OCI-LY1 (cell line): ENCODE measurements around the gene TTC36.

ENCODE experiments used
- H2AFZ ChIP-seq: fragments of 200-600 bp; sonication (generic), shearing (Covaris generic); 2 replicates; pipeline ENCODE4 v1.6.0; 2014; ENCODE audit warnings: antibody characterized with exemption, mild to moderate bottlenecking, low read length
- H3F3A ChIP-seq: fragments of 200-600 bp; sonication (generic), shearing (Covaris generic); 2 replicates; pipeline ENCODE4 v1.6.0; 2014; ENCODE audit warnings: mild to moderate bottlenecking, antibody characterized with exemption, low read length, moderate library complexity; ENCODE audit not compliant: insufficient read depth
- H3K27ac ChIP-seq: fragments of 200-600 bp; sonication (generic); 2 replicates; pipeline ENCODE4 v1.5.1; 2014; ENCODE audit warnings: low read length, mixed run types, mild to moderate bottlenecking, low read depth; ENCODE audit not compliant: poor library complexity, severe bottlenecking
- H3K27me3 ChIP-seq: fragments of 200-600 bp; sonication (generic); 2 replicates; pipeline ENCODE4 v1.6.0; 2014; ENCODE audit warnings: antibody characterized with exemption, mild to moderate bottlenecking, low read length, moderate library complexity; ENCODE audit not compliant: insufficient read depth
- H3K36me3 ChIP-seq: fragments of 200-600 bp; sonication (generic); 2 replicates; pipeline ENCODE4 v1.6.1; 2014; ENCODE audit warnings: mild to moderate bottlenecking, antibody characterized with exemption, low read length, moderate library complexity, mixed read lengths; ENCODE audit not compliant: insufficient read depth
- H3K4me1 ChIP-seq: fragments of 200-600 bp; sonication (generic); 2 replicates; pipeline ENCODE4 v1.5.1; 2014; ENCODE audit warnings: mild to moderate bottlenecking, low read length, moderate library complexity; ENCODE audit not compliant: insufficient read depth, severe bottlenecking
- H3K4me2 ChIP-seq: fragments of 200-600 bp; sonication (generic), shearing (Covaris generic); 2 replicates; pipeline ENCODE4 v1.6.1; 2014; ENCODE audit warnings: low read length
- H3K4me3 ChIP-seq: fragments of 200-600 bp; sonication (generic); 2 replicates; pipeline ENCODE4 v1.5.1; 2014; ENCODE audit warnings: low read length, low read depth, mild to moderate bottlenecking, mixed read lengths; ENCODE audit not compliant: poor library complexity, severe bottlenecking
- H3K79me2 ChIP-seq: fragments of 200-600 bp; shearing (Covaris generic); 2 replicates; pipeline ENCODE4 v1.6.1; 2016; ENCODE audit warnings: mixed run types, low read length, mixed read lengths; ENCODE audit not compliant: insufficient read depth
- H3K9ac ChIP-seq: fragments of 200-600 bp; sonication (generic), shearing (Covaris generic); 2 replicates; pipeline ENCODE4 v1.6.1; 2014; ENCODE audit warnings: mild to moderate bottlenecking, low read length, mixed read lengths
- H3K9me2 ChIP-seq: fragments of 200-600 bp; sonication (generic), shearing (Covaris generic); 2 replicates; pipeline ENCODE4 v1.6.1; 2014; ENCODE audit warnings: low read depth, mild to moderate bottlenecking, low read length, mixed read lengths
- H3K9me3 ChIP-seq: fragments of 200-600 bp; shearing (Covaris generic); 2 replicates; pipeline ENCODE4 v1.6.1; 2014; ENCODE audit warnings: low read length, mixed read lengths
- H4K20me1 ChIP-seq: fragments of 200-600 bp; sonication (generic), shearing (Covaris generic); 2 replicates; pipeline ENCODE4 v1.6.0; 2016; ENCODE audit warnings: mild to moderate bottlenecking, low read length; ENCODE audit not compliant: insufficient read depth
- EZH2 ChIP-seq: fragments of 200-600 bp; sonication (generic), shearing (Covaris generic); IDR thresholded peaks from 2 replicates; pipeline ENCODE4 v1.8.0; 2017; ENCODE audit warnings: borderline replicate concordance, mixed run types, mild to moderate bottlenecking, antibody characterized with exemption, low read length, moderate library complexity, mixed read lengths
- TF ChIP-seq, protein P1 (sequence below): fragments of 200-600 bp; sonication (generic), shearing (Covaris generic); IDR thresholded peaks from 2 replicates; pipeline ENCODE4 v1.5.1; 2017; ENCODE audit warnings: mild to moderate bottlenecking, antibody characterized with exemption, low read length, moderate library complexity, mixed read lengths

The TTC36 gene

DNA sequence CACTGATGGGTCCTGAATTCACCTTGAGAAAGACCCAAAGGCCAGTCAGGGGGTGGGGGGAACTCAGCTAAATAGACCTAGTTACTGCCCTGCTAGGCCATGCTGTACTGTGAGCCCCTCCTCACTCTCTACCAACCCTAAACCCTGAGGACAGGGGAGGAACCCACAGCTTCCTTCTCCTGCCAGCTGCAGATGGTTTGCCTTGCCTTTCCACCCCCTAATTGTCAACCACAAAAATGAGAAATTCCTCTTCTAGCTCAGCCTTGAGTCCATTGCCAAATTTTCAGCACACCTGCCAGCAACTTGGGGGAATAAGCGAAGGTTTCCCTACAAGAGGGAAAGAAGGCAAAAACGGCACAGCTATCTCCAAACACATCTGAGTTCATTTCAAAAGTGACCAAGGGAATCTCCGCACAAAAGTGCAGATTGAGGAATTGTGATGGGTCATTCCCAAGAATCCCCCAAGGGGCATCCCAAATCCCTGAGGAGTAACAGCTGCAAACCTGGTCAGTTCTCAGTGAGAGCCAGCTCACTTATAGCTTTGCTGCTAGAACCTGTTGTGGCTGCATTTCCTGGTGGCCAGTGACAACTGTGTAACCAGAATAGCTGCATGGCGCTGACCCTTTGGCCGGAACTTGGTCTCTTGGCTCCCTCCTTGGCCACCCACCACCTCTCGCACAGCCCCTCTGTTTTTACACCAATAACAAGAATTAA lies 2.4 kb upstream of the TTC36 start:
- no peaks in the 10 kb centered on the region for H3K79me2 ChIP-seq
- H3K4me2 ChIP-seq: no peak overlapping the region
- H3K27ac ChIP-seq: no peak overlapping the region
- TF ChIP-seq, protein P1, sequence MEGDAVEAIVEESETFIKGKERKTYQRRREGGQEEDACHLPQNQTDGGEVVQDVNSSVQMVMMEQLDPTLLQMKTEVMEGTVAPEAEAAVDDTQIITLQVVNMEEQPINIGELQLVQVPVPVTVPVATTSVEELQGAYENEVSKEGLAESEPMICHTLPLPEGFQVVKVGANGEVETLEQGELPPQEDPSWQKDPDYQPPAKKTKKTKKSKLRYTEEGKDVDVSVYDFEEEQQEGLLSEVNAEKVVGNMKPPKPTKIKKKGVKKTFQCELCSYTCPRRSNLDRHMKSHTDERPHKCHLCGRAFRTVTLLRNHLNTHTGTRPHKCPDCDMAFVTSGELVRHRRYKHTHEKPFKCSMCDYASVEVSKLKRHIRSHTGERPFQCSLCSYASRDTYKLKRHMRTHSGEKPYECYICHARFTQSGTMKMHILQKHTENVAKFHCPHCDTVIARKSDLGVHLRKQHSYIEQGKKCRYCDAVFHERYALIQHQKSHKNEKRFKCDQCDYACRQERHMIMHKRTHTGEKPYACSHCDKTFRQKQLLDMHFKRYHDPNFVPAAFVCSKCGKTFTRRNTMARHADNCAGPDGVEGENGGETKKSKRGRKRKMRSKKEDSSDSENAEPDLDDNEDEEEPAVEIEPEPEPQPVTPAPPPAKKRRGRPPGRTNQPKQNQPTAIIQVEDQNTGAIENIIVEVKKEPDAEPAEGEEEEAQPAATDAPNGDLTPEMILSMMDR: no peak
- no peak for TF ChIP-seq EZH2
- peaks cover 38% of the 10 kb centered on the region for H3K36me3 ChIP-seq
- no peaks in the 10 kb centered on the region for H3F3A ChIP-seq
- H3K9me3 ChIP-seq: no peaks in the 10 kb centered on the region
- H3K4me1 ChIP-seq: peaks cover under 1% of the 10 kb centered on the region
- H2AFZ ChIP-seq: no peak overlapping the region
- no peaks in the 10 kb centered on the region for H4K20me1 ChIP-seq
- no peaks in the 10 kb centered on the region for H3K27me3 ChIP-seq
- H3K4me3 ChIP-seq: no peak overlapping the region
- H3K9ac ChIP-seq: no peak overlapping the region
- H3K9me2 ChIP-seq: no peaks in the 10 kb centered on the region

DNA sequence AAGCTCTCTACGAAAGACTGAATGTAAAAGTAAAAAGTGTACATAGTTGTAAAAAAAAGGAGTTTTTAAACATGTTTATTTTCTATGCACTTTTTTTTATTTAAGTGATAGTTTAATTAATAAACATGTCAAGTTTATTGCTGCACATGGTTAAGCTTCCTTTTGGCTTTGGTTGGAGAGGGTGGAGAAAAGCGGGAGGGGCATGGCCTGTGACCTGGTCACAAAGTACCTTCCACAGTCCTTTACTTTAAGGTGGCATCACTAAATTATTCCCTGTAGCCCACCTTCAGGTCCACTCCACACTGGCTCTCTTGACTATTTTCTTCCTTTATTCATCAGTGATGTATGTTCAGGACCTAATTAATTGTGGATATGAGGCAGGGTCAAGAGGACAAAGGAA lies 586 bp upstream of the TTC36 start:
- no peaks in the 10 kb centered on the region for H3F3A ChIP-seq
- H3K27ac ChIP-seq: no peak overlapping the region
- no peaks in the 10 kb centered on the region for H3K9me3 ChIP-seq
- TF ChIP-seq, protein P1: no peak
- TF ChIP-seq EZH2: no peak
- H3K27me3 ChIP-seq: no peaks in the 10 kb centered on the region
- no peaks in the 10 kb centered on the region for H4K20me1 ChIP-seq
- H3K4me2 ChIP-seq: no peak overlapping the region
- no peak overlapping the region for H3K9ac ChIP-seq
- no peaks in the 10 kb centered on the region for H3K79me2 ChIP-seq
- H2AFZ ChIP-seq: no peak overlapping the region
- no peak overlapping the region for H3K4me3 ChIP-seq
- peaks cover 6% of the 10 kb centered on the region for H3K4me1 ChIP-seq
- no peaks in the 10 kb centered on the region for H3K9me2 ChIP-seq
- peaks cover 21% of the 10 kb centered on the region for H3K36me3 ChIP-seq

DNA sequence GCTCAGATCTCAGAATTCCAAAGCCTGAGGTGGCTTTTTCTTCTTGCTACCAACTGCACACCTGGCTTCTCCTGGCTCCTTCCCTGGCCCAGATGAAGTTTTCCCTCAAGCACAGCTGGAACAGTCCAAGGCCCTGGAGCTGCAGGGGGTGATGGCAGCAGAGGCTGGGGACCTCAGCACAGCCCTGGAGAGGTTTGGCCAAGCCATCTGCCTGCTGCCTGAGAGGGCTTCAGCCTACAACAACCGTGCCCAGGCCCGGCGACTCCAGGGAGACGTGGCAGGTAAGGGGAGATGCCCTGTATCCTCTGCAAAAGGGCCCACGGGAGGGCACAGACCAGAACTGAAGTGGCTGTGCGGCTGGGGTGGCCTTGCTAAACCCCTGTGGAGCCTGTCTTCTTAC lies 1.2 kb downstream of the TTC36 start:
- H3K27ac ChIP-seq: no peak overlapping the region
- peaks cover 6% of the 10 kb centered on the region for H3K4me1 ChIP-seq
- no peak overlapping the region for H3K4me3 ChIP-seq
- H3F3A ChIP-seq: no peaks in the 10 kb centered on the region
- no peaks in the 10 kb centered on the region for H3K27me3 ChIP-seq
- H3K79me2 ChIP-seq: no peaks in the 10 kb centered on the region
- H3K9ac ChIP-seq: no peak overlapping the region
- H3K9me3 ChIP-seq: no peaks in the 10 kb centered on the region
- H4K20me1 ChIP-seq: no peaks in the 10 kb centered on the region
- no peak overlapping the region for H3K4me2 ChIP-seq
- TF ChIP-seq EZH2: no peak
- TF ChIP-seq, protein P1: no peak
- no peak overlapping the region for H2AFZ ChIP-seq
- H3K36me3 ChIP-seq: peaks cover 6% of the 10 kb centered on the region; the same call in 1 of the 2 replicates
- no peaks in the 10 kb centered on the region for H3K9me2 ChIP-seq
